OCI-LY3 (cell line): Measurements from ENCODE around the gene RAD51B.

Experiments
- H2AFZ ChIP-seq: fragments of 200-600, 300-600 bp; shearing (Covaris generic); 2 replicates; pipeline ENCODE4 v1.6.0; 2014; ENCODE audit warnings: antibody characterized with exemption, low read depth, low read length
- H3K27ac ChIP-seq: fragments of 200-600, 300-600 bp; sonication (generic); 2 replicates; pipeline ENCODE4 v1.5.1; 2014; ENCODE audit warnings: mild to moderate bottlenecking, low read length, moderate library complexity, mixed read lengths
- H3K27me3 ChIP-seq: fragments of 200-600, 300-600 bp; sonication (generic); 2 replicates; pipeline ENCODE4 v1.6.1; 2014; ENCODE audit warnings: low read depth, low read length, mixed read lengths
- H3K36me3 ChIP-seq: fragments of 200-600, 300-600 bp; sonication (generic); replicated peaks from 2 replicates; pipeline ENCODE3; 2014; ENCODE audit warnings: low read depth, low read length, mixed read lengths
- H3K4me1 ChIP-seq: fragments of 300-600, 200-600 bp; sonication (generic); 2 replicates; pipeline ENCODE4 v1.6.1; 2014; ENCODE audit warnings: low read length, mixed read lengths
- H3K4me2 ChIP-seq: fragments of 200-600, 300-600 bp; sonication (generic); 2 replicates; pipeline ENCODE4 v1.6.1; 2014; ENCODE audit warnings: low read length, mixed read lengths
- H3K4me3 ChIP-seq: fragments of 300-600, 200-600 bp; sonication (generic); 2 replicates; pipeline ENCODE4 v1.5.1; 2014; ENCODE audit warnings: antibody characterized with exemption, mild to moderate bottlenecking, low read length, moderate library complexity
- H3K79me2 ChIP-seq: fragments of 300-600, 200-600 bp; shearing (Covaris generic); 2 replicates; pipeline ENCODE4 v1.6.1; 2014; ENCODE audit warnings: mild to moderate bottlenecking, low read length, mixed read lengths
- H3K9ac ChIP-seq: fragments of 300-600, 200-600 bp; shearing (Covaris generic); 2 replicates; pipeline ENCODE4 v1.6.0; 2014; ENCODE audit warnings: mild to moderate bottlenecking, low read length, moderate library complexity
- H3K9me3 ChIP-seq: fragments of 200-600, 300-600 bp; shearing (Covaris generic); 2 replicates; pipeline ENCODE4 v1.6.1; 2014; ENCODE audit warnings: low read length, mixed read lengths; ENCODE audit not compliant: insufficient read depth
- H4K20me1 ChIP-seq: fragments of 200-600, 300-600 bp; sonication (generic); 2 replicates; pipeline ENCODE4 v1.6.1; 2016; ENCODE audit warnings: low read length, mixed read lengths; ENCODE audit not compliant: insufficient read depth
- EZH2phosphoT487 ChIP-seq: fragments of 200-600 bp; shearing (Covaris generic); IDR thresholded peaks from 2 replicates; pipeline ENCODE4 v1.6.1; 2018; ENCODE audit warnings: antibody characterized with exemption, mixed run types, low read depth
- TF ChIP-seq, protein P1 (sequence below): fragments of 200-600, 300-600 bp; sonication (generic); IDR thresholded peaks from 2 replicates; pipeline ENCODE4 v1.5.1; 2014; ENCODE audit warnings: antibody characterized with exemption, low read length, low read depth

Gene RAD51B

DNA sequence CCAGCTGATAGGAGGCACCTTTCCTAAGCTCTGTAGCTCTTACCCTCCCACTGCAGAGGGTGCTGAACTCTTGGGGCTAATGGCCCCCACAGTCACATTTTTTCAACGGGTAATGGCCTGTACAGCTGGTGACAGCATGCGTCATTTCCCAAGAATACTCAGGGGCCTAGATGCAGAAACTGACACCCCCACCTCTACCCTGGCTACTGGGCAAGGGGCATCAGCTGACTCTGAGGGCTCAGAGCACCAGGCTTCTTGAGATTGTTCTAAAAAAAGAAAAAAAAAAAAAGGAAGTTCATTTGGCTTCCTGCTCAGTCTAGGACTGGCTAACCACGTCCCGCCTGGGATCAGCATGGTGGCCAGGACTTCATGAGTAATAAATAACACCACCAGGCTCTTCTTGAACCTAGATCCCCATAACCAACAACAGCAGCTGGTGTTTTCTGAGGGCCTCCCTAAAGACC is 938.1 kb downstream of the RAD51B start:
- H2AFZ ChIP-seq = no peak overlapping the region
- no peaks in the 10 kb centered on the region for H3K36me3 ChIP-seq
- H4K20me1 ChIP-seq = no peaks in the 10 kb centered on the region
- peaks cover 9% of the 10 kb centered on the region for H3K4me1 ChIP-seq
- no peak overlapping the region for H3K27ac ChIP-seq
- no peak overlapping the region for H3K4me3 ChIP-seq
- no peaks in the 10 kb centered on the region for H3K9me3 ChIP-seq
- H3K9ac ChIP-seq = no peak overlapping the region
- H3K79me2 ChIP-seq = no peaks in the 10 kb centered on the region
- TF ChIP-seq, protein P1, sequence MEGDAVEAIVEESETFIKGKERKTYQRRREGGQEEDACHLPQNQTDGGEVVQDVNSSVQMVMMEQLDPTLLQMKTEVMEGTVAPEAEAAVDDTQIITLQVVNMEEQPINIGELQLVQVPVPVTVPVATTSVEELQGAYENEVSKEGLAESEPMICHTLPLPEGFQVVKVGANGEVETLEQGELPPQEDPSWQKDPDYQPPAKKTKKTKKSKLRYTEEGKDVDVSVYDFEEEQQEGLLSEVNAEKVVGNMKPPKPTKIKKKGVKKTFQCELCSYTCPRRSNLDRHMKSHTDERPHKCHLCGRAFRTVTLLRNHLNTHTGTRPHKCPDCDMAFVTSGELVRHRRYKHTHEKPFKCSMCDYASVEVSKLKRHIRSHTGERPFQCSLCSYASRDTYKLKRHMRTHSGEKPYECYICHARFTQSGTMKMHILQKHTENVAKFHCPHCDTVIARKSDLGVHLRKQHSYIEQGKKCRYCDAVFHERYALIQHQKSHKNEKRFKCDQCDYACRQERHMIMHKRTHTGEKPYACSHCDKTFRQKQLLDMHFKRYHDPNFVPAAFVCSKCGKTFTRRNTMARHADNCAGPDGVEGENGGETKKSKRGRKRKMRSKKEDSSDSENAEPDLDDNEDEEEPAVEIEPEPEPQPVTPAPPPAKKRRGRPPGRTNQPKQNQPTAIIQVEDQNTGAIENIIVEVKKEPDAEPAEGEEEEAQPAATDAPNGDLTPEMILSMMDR = no peak
- TF ChIP-seq EZH2phosphoT487 = no peak
- H3K4me2 ChIP-seq = no peak overlapping the region; the same call in 1 of the 2 replicates
- no peaks in the 10 kb centered on the region for H3K27me3 ChIP-seq

DNA sequence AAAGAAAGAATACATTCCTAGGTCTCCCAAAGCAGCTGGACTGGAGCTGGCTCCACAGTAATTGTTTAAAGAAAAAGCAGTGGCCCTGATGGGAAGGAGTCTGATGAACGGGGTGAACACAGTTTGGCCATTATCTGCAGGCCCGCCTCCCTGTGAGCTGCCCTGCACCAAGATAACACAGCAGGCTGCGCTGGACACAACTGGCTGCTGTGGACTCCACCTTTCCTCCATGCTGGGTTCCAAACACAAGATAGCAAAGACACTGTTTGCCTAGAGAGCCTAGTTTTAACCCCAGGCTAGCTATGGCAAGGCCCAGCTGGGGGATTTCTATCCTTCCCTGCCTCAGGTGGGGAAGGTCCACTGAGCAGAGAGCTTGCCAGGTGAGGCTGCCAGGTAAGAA is 938.7 kb downstream of the RAD51B start:
- no peaks in the 10 kb centered on the region for H3K27me3 ChIP-seq
- H3K4me3 ChIP-seq = no peak overlapping the region
- no peak overlapping the region for H3K9ac ChIP-seq
- no peaks in the 10 kb centered on the region for H3K36me3 ChIP-seq
- TF ChIP-seq, protein P1 = no peak
- no peak for TF ChIP-seq EZH2phosphoT487
- no peak overlapping the region for H3K4me2 ChIP-seq
- peaks cover 9% of the 10 kb centered on the region for H3K4me1 ChIP-seq
- H3K9me3 ChIP-seq = no peaks in the 10 kb centered on the region
- H4K20me1 ChIP-seq = no peaks in the 10 kb centered on the region
- H2AFZ ChIP-seq = no peak overlapping the region
- H3K79me2 ChIP-seq = no peaks in the 10 kb centered on the region
- H3K27ac ChIP-seq = no peak overlapping the region

- H4K20me1 ChIP-seq = no peaks in the 10 kb centered on the region
- H3K27me3 ChIP-seq = no peaks in the 10 kb centered on the region
- peaks cover 9% of the 10 kb centered on the region for H3K4me1 ChIP-seq
- no peak overlapping the region for H3K4me3 ChIP-seq
- no peaks in the 10 kb centered on the region for H3K9me3 ChIP-seq
- H3K27ac ChIP-seq = no peak overlapping the region
- H3K4me2 ChIP-seq = no peak overlapping the region
- no peak overlapping the region for H2AFZ ChIP-seq
- TF ChIP-seq, protein P1 = no peak
- TF ChIP-seq EZH2phosphoT487 = no peak
- no peaks in the 10 kb centered on the region for H3K79me2 ChIP-seq
- H3K36me3 ChIP-seq = no peaks in the 10 kb centered on the region
- H3K9ac ChIP-seq = no peak overlapping the region
These were observed 939.5 kb downstream of the RAD51B start for GRCh38 chr14:68759017-68759560.

GRCh38 chr14:68759937-68760336 is 940.4 kb downstream of the RAD51B start:
- no peak for TF ChIP-seq EZH2phosphoT487
- TF ChIP-seq, protein P1 = no peak
- H3K4me3 ChIP-seq = no peak overlapping the region
- H3K4me2 ChIP-seq = no peak overlapping the region
- H3K4me1 ChIP-seq = peaks cover 9% of the 10 kb centered on the region
- no peaks in the 10 kb centered on the region for H3K27me3 ChIP-seq
- no peaks in the 10 kb centered on the region for H3K9me3 ChIP-seq
- no peaks in the 10 kb centered on the region for H4K20me1 ChIP-seq
- no peak overlapping the region for H3K27ac ChIP-seq
- H3K36me3 ChIP-seq = no peaks in the 10 kb centered on the region
- no peaks in the 10 kb centered on the region for H3K79me2 ChIP-seq
- H3K9ac ChIP-seq = no peak overlapping the region
- no peak overlapping the region for H2AFZ ChIP-seq
